Neural progenitor cell (in vitro differentiated cells): ENCODE measurements around the gene ARHGEF25.

Experiments
- EZH2 ChIP-seq: fragments of 200-600 bp; sonication (generic); IDR thresholded peaks from 2 replicates; pipeline ENCODE4 v1.6.1; 2017; ENCODE audit warnings: antibody characterized with exemption, mild to moderate bottlenecking, moderate library complexity
- EZH2phosphoT487 ChIP-seq: fragments of 200-600 bp; sonication (generic); IDR thresholded peaks from 2 replicates; pipeline ENCODE4 v1.6.1; 2017; ENCODE audit warnings: antibody characterized with exemption
- TF ChIP-seq, protein P1 (sequence below): fragments of 200-600 bp; sonication (generic); IDR thresholded peaks from 2 replicates; pipeline ENCODE4 v1.5.1; 2017; ENCODE audit warnings: antibody characterized with exemption, mild to moderate bottlenecking

DNA sequence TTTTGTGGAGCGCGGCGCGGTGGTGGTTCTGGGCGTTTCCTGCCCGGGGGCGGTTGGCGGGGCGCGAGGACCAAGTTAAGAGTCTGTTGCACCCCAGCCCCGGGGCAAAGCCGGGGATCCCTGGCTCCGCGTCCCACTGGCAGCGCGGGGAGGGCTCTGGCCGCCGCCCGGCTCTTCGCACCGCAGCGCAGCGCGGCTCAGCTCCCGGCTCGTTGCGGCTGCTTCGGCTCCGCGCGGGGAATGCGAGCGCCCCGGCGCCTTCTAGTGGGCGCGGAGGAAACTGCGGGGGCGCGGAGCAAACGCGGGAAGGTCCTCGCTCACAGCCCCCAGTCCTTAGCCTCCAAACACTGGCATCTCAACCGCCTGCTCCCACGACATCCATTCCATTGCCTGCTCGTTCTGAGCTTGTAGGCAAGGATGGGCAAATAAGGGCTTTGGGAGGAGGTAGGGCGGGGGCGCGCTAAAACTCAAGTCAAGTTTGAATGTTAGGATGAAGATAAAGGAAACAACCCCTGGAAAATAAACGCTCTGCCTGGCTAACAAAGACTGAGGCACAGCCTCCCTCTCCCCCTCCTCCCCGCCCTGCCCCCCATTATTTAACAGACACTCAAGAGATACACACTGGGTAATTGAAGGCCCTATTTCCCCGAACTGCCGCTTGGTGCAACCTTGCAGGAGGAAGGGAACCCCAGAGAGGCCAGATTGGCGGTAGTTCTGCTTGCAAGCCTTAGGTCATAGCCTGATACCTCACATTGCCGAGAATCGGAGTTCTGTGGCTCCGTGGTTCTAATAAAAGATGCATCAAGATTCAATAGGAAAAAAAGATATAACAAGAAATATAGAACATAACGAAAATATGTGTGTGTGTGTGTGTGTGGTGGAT lies 22.0 kb downstream of the ARHGEF25 start, which contains the start of gene B4GALNT1:
- TF ChIP-seq, protein P1, sequence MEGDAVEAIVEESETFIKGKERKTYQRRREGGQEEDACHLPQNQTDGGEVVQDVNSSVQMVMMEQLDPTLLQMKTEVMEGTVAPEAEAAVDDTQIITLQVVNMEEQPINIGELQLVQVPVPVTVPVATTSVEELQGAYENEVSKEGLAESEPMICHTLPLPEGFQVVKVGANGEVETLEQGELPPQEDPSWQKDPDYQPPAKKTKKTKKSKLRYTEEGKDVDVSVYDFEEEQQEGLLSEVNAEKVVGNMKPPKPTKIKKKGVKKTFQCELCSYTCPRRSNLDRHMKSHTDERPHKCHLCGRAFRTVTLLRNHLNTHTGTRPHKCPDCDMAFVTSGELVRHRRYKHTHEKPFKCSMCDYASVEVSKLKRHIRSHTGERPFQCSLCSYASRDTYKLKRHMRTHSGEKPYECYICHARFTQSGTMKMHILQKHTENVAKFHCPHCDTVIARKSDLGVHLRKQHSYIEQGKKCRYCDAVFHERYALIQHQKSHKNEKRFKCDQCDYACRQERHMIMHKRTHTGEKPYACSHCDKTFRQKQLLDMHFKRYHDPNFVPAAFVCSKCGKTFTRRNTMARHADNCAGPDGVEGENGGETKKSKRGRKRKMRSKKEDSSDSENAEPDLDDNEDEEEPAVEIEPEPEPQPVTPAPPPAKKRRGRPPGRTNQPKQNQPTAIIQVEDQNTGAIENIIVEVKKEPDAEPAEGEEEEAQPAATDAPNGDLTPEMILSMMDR, result peak; percentile 77
- TF ChIP-seq EZH2phosphoT487 (peak; percentile 3), EZH2 (peak; percentile 65)
